SK-N-SH (cell line): Measurements from ENCODE around the gene AGAP1. TPM values are rescaled to one million over a fixed set of nuclear protein-coding genes. Genes with fewer than 3 reads are reported as not detected.

Source experiments
- CTCF ChIA-PET: fragments of 300-600, 350-600 bp; formaldehyde crosslinking; extraction: SDS; loops from one replicate; lab custom pipeline; 2021; lab: Yijun Ruan, JAX
- POLR2A ChIA-PET: fragments of 350-600 bp; sonication (Branson Sonifier 250); formaldehyde crosslinking; extraction: SDS; loops from one replicate; lab custom pipeline; 2020; ENCODE audit warnings: antibody characterized with exemption, inconsistent platforms; lab: Yijun Ruan, JAX
- DNase-seq: peaks from one replicate; pipeline ENCODE4 v3.0.0; 2012
- H2AFZ ChIP-seq: fragments of 200-600 bp; sonication (generic); 2 replicates; pipeline ENCODE4 v1.8.1; 2016; ENCODE audit warnings: antibody characterized with exemption, mild to moderate bottlenecking, low read depth
- H3F3A ChIP-seq: fragments of 200-600 bp; sonication (generic); replicated peaks from 2 replicates; pipeline ENCODE3; 2016; ENCODE audit warnings: antibody characterized with exemption, mild to moderate bottlenecking; ENCODE audit not compliant: insufficient read depth
- H3K27ac ChIP-seq, 2 experiments: fragments of 200-500 bp in 1 of 2; fragments of 200-600 bp in 1 of 2; sonication (Bioruptor generic) in 1 of 2; sonication (generic), shearing (Covaris generic) in 1 of 2; 2 replicates each; pipeline versions ENCODE4 v1.5.1 to v1.6.1; 2014 to 2016; ENCODE audit warnings: low read depth in 2 of 2, inconsistent platforms in 1 of 2, low read length in 1 of 2, mild to moderate bottlenecking in 1 of 2, mixed read lengths in 1 of 2
- H3K27me3 ChIP-seq: fragments of 200-600 bp; sonication (generic), shearing (Covaris generic); 2 replicates; pipeline ENCODE4 v1.6.1; 2016; ENCODE audit warnings: mixed run types; ENCODE audit not compliant: insufficient read depth
- H3K36me3 ChIP-seq, 2 experiments: fragments of 200-500 bp in 1 of 2; fragments of 200-600 bp in 1 of 2; sonication (Bioruptor generic) in 1 of 2; sonication (generic) in 1 of 2; replicated peaks in 1 of 2; 2 replicates each; pipeline versions ENCODE3 to v1.5.1; 2014 to 2016; ENCODE audit warnings: low read length in 1 of 2, mild to moderate bottlenecking in 1 of 2; ENCODE audit not compliant: insufficient read depth in 2 of 2, control insufficient read depth in 1 of 2
- H3K4me1 ChIP-seq, 2 experiments: fragments of 200-500 bp in 1 of 2; fragments of 200-600 bp in 1 of 2; sonication (Bioruptor generic) in 1 of 2; sonication (generic), shearing (Covaris generic) in 1 of 2; 2 replicates each; pipeline versions ENCODE4 v1.5.1 to v1.6.1; 2014 to 2016; ENCODE audit warnings: low read depth in 1 of 2, low read length in 1 of 2, mixed run types in 1 of 2; ENCODE audit not compliant: insufficient read depth in 2 of 2, control insufficient read depth in 1 of 2
- H3K4me2 ChIP-seq: fragments of 200-600 bp; sonication (generic), shearing (Covaris generic); 2 replicates; pipeline ENCODE4 v1.6.1; 2017; ENCODE audit warnings: mixed run types
- H3K4me3 ChIP-seq, 2 experiments: fragments of 200-500 bp in 1 of 2; fragments of 200-600 bp in 1 of 2; sonication (Bioruptor generic) in 1 of 2; sonication (generic), shearing (Covaris generic) in 1 of 2; 2 replicates each; pipeline versions ENCODE4 v1.5.1 to v1.8.1; 2014 to 2016; ENCODE audit warnings: low read depth in 2 of 2, inconsistent platforms in 1 of 2, low read length in 1 of 2, mild to moderate bottlenecking in 1 of 2, mixed read lengths in 1 of 2, moderate library complexity in 1 of 2
- H3K79me2 ChIP-seq: fragments of 200-600 bp; sonication (generic); 2 replicates; pipeline ENCODE4 v1.8.1; 2017; ENCODE audit warnings: mild to moderate bottlenecking; ENCODE audit not compliant: insufficient read depth
- H3K9ac ChIP-seq: fragments of 200-600 bp; sonication (generic); 2 replicates; pipeline ENCODE4 v1.6.1; 2017; ENCODE audit warnings: mixed run types
- H3K9me2 ChIP-seq: fragments of 200-600 bp; sonication (generic); 2 replicates; pipeline ENCODE4 v1.6.1; 2017; ENCODE audit warnings: mixed run types
- H3K9me3 ChIP-seq: fragments of 200-600 bp; sonication (generic); 2 replicates; pipeline ENCODE4 v1.6.1; 2017; ENCODE audit warnings: mixed run types, mild to moderate bottlenecking, moderate library complexity
- H4K20me1 ChIP-seq: fragments of 200-600 bp; sonication (generic); 2 replicates; pipeline ENCODE4 v1.6.1; 2017; ENCODE audit warnings: mild to moderate bottlenecking, mixed run types; ENCODE audit not compliant: insufficient read depth
- CHD2 ChIP-seq: fragments of 150-350 bp; IDR thresholded peaks from 2 replicates; pipeline ENCODE4 v1.6.1; 2018; ENCODE audit warnings: low read length; ENCODE audit not compliant: partially characterized antibody
- EP300 ChIP-seq, 2 experiments: IDR thresholded peaks; 2 replicates each; pipeline versions ENCODE4 v1.4.0 to v1.6.1; 2012; ENCODE audit warnings: borderline replicate concordance in 1 of 2, low read depth in 1 of 2, low read length in 1 of 2
- EZH2phosphoT487 ChIP-seq: fragments of 200-600 bp; sonication (generic); IDR thresholded peaks from 2 replicates; pipeline ENCODE4 v1.6.1; 2017; ENCODE audit warnings: low read depth, mixed run types, mild to moderate bottlenecking, antibody characterized with exemption, moderate library complexity, borderline replicate concordance
- FOXJ3 ChIP-seq: sonication (generic); formaldehyde crosslinking; IDR thresholded peaks from 2 replicates; pipeline ENCODE4 v1.5.1; 2020; ENCODE audit warnings: mild to moderate bottlenecking, missing genetic modification reagents
- JUND ChIP-seq: IDR thresholded peaks from 2 replicates; pipeline ENCODE4 v1.4.0; 2012
- MXI1 ChIP-seq: IDR thresholded peaks from 2 replicates; pipeline ENCODE4 v1.6.1; 2012; ENCODE audit warnings: mild to moderate bottlenecking, low read depth, low read length, improper control_type of control experiment
- POLR2AphosphoS5 ChIP-seq: IDR thresholded peaks from 2 replicates; pipeline ENCODE4 v1.6.1; 2012; ENCODE audit warnings: low read depth, low read length
- RAD21 ChIP-seq: IDR thresholded peaks from 2 replicates; pipeline ENCODE4 v1.6.1; 2012; ENCODE audit warnings: mild to moderate bottlenecking, low read length
- RCOR1 ChIP-seq: fragments of 150-350 bp; IDR thresholded peaks from 2 replicates; pipeline ENCODE4 v1.6.1; 2017; ENCODE audit warnings: antibody characterized with exemption, low read length
- RFX5 ChIP-seq: IDR thresholded peaks from 2 replicates; pipeline ENCODE4 v1.6.1; 2012; ENCODE audit warnings: mild to moderate bottlenecking, improper control_type of control experiment, low read length
- RXRA ChIP-seq: IDR thresholded peaks from 2 replicates; pipeline ENCODE4 v1.4.0; 2012; ENCODE audit warnings: low read depth, mild to moderate bottlenecking, borderline replicate concordance
- SMC3 ChIP-seq: IDR thresholded peaks from 2 replicates; pipeline ENCODE4 v1.6.1; 2012; ENCODE audit warnings: low read depth, low read length, improper control_type of control experiment
- TAF1 ChIP-seq: IDR thresholded peaks from 2 replicates; pipeline ENCODE4 v1.6.1; 2012; ENCODE audit warnings: low read depth, mild to moderate bottlenecking, low read length, moderate library complexity, borderline replicate concordance
- TCF12 ChIP-seq: IDR thresholded peaks from 2 replicates; pipeline ENCODE4 v1.4.0; 2012
- TEAD4 ChIP-seq: IDR thresholded peaks from 2 replicates; pipeline ENCODE4 v1.4.0; 2012; ENCODE audit warnings: mild to moderate bottlenecking, borderline replicate concordance; ENCODE audit not compliant: insufficient read depth
- WGBS: methylation state at CpG from one replicate; pipeline ENCODE4 v1.1.6; 2017; ENCODE audit warnings: low lambda C conversion rate; 5-methylcytosine and 5-hydroxymethylcytosine counted together
- polyA plus RNA-seq, 3 experiments: library from polyadenylated mRNA; depleted of rRNA; stranded (reverse); fragments of >200 nt; gene quantifications; 2 replicates each; pipeline ENCODE4 v1.2.3, GENCODE V29; 2012
- TF ChIP-seq, protein P1 (sequence below): fragments of 150-350 bp; IDR thresholded peaks from 2 replicates; pipeline ENCODE4 v1.6.1; 2017; ENCODE audit warnings: antibody characterized with exemption, low read length, low read depth, borderline replicate concordance
- TF ChIP-seq, protein P2 (sequence below): fragments of 150-350 bp; IDR thresholded peaks from 2 replicates; pipeline ENCODE4 v1.6.1; 2016; ENCODE audit warnings: mild to moderate bottlenecking, low read depth, low read length
- TF ChIP-seq, protein P3 (sequence below): fragments of 200-600 bp; sonication (generic); IDR thresholded peaks from 2 replicates; pipeline ENCODE4 v1.6.1; 2017; ENCODE audit warnings: antibody characterized with exemption, mild to moderate bottlenecking, moderate library complexity
- TF ChIP-seq, protein P4 (sequence below): IDR thresholded peaks from 2 replicates; pipeline ENCODE4 v1.6.1; 2012; ENCODE audit warnings: mild to moderate bottlenecking, low read depth, low read length, moderate library complexity

AGAP1 gene
- polyA plus RNA-seq, 1 of the 3 experiments (the other 2 are of a cell fraction), result 8.8 TPM

DNA sequence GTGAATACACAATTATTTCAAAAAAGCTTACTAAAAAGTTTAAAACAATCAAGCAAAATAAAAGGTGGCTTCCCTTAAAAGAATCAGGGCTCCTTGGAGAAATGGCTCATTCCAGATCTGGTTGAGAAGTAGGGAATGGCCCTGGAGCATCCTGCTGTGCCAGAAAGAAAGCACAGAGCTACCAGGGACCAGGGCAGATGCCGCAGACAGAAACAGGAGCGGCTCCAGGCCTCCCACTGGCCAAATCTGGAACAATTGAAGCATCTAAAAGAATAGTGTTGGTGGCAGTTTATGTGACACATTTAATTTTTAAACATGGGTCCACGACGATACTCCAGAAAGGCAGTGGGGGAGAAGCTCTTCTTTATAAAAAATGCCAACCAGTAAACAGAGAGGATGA lies 598.9 kb downstream of the AGAP1 start:
- Histone ChIP-seq H2AFZ (no peak overlapping the region), H3K4me2 (no peak overlapping the region), H4K20me1 (no peaks in the 10 kb centered on the region), H3K27ac (no peak overlapping the region), H3K27me3 (no peaks in the 10 kb centered on the region), H3F3A (no peaks in the 10 kb centered on the region), H3K4me3 (no peak overlapping the region), H3K9me2 (no peaks in the 10 kb centered on the region), H3K4me1 (peaks cover 5 to 9% of the 10 kb centered on the region in 2 experiments; a peak in 2 of 4 replicates), H3K79me2 (no peaks in the 10 kb centered on the region), H3K9me3 (no peaks in the 10 kb centered on the region), H3K9ac (no peak overlapping the region), H3K36me3 (no peaks in the 10 kb centered on the region)
- CTCF ChIA-PET, result interaction anchor here (1.0 to 2.2 kb wide), 4 partner anchors 23 to 327 kb away, joined by 3 to 4 read pairs (median 3); no protein-coding TSS in a partner anchor
- POLR2A ChIA-PET, result no interaction called here
- 91% methylated on average over 4 of the region's 4 CpGs for WGBS
- no peak for TF ChIP-seq MXI1
- TF ChIP-seq, protein P1, sequence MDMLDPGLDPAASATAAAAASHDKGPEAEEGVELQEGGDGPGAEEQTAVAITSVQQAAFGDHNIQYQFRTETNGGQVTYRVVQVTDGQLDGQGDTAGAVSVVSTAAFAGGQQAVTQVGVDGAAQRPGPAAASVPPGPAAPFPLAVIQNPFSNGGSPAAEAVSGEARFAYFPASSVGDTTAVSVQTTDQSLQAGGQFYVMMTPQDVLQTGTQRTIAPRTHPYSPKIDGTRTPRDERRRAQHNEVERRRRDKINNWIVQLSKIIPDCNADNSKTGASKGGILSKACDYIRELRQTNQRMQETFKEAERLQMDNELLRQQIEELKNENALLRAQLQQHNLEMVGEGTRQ, result no peak
- no peak for TF ChIP-seq EZH2phosphoT487
- TF ChIP-seq EP300 (IDR thresholded peaks at IDR 0.05; ENCODE audit: borderline replicate concordance in 1 of 2, low read depth in 1 of 2, low read length in 1 of 2), result no peak
- TF ChIP-seq RFX5, result no peak
- TF ChIP-seq TAF1, result no peak
- TF ChIP-seq FOXJ3 (CRISPR knock-in tag), result no peak
- TF ChIP-seq, protein P2, sequence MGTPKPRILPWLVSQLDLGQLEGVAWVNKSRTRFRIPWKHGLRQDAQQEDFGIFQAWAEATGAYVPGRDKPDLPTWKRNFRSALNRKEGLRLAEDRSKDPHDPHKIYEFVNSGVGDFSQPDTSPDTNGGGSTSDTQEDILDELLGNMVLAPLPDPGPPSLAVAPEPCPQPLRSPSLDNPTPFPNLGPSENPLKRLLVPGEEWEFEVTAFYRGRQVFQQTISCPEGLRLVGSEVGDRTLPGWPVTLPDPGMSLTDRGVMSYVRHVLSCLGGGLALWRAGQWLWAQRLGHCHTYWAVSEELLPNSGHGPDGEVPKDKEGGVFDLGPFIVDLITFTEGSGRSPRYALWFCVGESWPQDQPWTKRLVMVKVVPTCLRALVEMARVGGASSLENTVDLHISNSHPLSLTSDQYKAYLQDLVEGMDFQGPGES, result no peak
- no peak for TF ChIP-seq CHD2
- TF ChIP-seq, protein P3, sequence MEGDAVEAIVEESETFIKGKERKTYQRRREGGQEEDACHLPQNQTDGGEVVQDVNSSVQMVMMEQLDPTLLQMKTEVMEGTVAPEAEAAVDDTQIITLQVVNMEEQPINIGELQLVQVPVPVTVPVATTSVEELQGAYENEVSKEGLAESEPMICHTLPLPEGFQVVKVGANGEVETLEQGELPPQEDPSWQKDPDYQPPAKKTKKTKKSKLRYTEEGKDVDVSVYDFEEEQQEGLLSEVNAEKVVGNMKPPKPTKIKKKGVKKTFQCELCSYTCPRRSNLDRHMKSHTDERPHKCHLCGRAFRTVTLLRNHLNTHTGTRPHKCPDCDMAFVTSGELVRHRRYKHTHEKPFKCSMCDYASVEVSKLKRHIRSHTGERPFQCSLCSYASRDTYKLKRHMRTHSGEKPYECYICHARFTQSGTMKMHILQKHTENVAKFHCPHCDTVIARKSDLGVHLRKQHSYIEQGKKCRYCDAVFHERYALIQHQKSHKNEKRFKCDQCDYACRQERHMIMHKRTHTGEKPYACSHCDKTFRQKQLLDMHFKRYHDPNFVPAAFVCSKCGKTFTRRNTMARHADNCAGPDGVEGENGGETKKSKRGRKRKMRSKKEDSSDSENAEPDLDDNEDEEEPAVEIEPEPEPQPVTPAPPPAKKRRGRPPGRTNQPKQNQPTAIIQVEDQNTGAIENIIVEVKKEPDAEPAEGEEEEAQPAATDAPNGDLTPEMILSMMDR, result no peak
- no peak for TF ChIP-seq TEAD4
- TF ChIP-seq, protein P4, sequence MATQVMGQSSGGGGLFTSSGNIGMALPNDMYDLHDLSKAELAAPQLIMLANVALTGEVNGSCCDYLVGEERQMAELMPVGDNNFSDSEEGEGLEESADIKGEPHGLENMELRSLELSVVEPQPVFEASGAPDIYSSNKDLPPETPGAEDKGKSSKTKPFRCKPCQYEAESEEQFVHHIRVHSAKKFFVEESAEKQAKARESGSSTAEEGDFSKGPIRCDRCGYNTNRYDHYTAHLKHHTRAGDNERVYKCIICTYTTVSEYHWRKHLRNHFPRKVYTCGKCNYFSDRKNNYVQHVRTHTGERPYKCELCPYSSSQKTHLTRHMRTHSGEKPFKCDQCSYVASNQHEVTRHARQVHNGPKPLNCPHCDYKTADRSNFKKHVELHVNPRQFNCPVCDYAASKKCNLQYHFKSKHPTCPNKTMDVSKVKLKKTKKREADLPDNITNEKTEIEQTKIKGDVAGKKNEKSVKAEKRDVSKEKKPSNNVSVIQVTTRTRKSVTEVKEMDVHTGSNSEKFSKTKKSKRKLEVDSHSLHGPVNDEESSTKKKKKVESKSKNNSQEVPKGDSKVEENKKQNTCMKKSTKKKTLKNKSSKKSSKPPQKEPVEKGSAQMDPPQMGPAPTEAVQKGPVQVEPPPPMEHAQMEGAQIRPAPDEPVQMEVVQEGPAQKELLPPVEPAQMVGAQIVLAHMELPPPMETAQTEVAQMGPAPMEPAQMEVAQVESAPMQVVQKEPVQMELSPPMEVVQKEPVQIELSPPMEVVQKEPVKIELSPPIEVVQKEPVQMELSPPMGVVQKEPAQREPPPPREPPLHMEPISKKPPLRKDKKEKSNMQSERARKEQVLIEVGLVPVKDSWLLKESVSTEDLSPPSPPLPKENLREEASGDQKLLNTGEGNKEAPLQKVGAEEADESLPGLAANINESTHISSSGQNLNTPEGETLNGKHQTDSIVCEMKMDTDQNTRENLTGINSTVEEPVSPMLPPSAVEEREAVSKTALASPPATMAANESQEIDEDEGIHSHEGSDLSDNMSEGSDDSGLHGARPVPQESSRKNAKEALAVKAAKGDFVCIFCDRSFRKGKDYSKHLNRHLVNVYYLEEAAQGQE, result no peak
- no peak for TF ChIP-seq RAD21
- no peak for TF ChIP-seq TCF12
- no peak for TF ChIP-seq SMC3
- TF ChIP-seq POLR2AphosphoS5, result no peak
- no peak for TF ChIP-seq RXRA
- TF ChIP-seq RCOR1, result no peak
- no peak for TF ChIP-seq JUND
- no peak for DNase-seq
